Upper lobe of left lung (tissue), 6 donors: ENCODE measurements around the gene IMPA2. TPM values are rescaled to one million over a fixed set of nuclear protein-coding genes. Genes with fewer than 3 reads are reported as not detected.
A peak's percentile ranks its signal among the peaks of the same experiment; 100 is the strongest.

Experiments used
- ATAC-seq, 2 donors: fragments of 200-7000 bp; cut with Tn5 transposase; one replicate each; pipeline ENCODE4 v1.9.1; 2022; ENCODE audit warnings: mild to moderate bottlenecking in 2 of 2, moderate library complexity in 2 of 2; ENCODE audit not compliant: low FRiP score in 2 of 2
- DNase-seq, 2 donors: peaks; one replicate each; pipeline ENCODE4 v3.0.0-alpha.2; 2019 to 2020
- H3K27ac ChIP-seq, 4 donors: fragments of 200-600 bp; sonication (generic); one replicate each; pipeline ENCODE4 v1.5.1; 2016 to 2019
- H3K27me3 ChIP-seq, 4 donors: fragments of 200-600 bp; sonication (generic); one replicate each; pipeline ENCODE4 v1.5.1; 2017 to 2019
- H3K36me3 ChIP-seq, 4 donors: fragments of 200-600 bp; sonication (generic); one replicate each; pipeline ENCODE4 v1.5.1; 2016 to 2019
- H3K4me1 ChIP-seq, 4 donors: fragments of 200-600 bp; sonication (generic); one replicate each; pipeline ENCODE4 v1.5.1; 2018 to 2019
- H3K4me3 ChIP-seq, 4 donors: fragments of 200-600 bp; sonication (generic); one replicate each; pipeline ENCODE4 v1.5.1; 2017 to 2019; ENCODE audit warnings: mild to moderate bottlenecking in 2 of 4, moderate library complexity in 1 of 4
- H3K9me3 ChIP-seq, 4 donors: fragments of 200-600 bp; sonication (generic); one replicate each; pipeline ENCODE4 v1.5.1; 2018 to 2019
- EP300 ChIP-seq, 4 donors: sonication (generic); formaldehyde crosslinking; IDR thresholded peaks; one replicate each; pipeline ENCODE4 v1.5.1; 2017; ENCODE audit warnings: antibody characterized with exemption in 4 of 4, control low read depth in 2 of 4
- POLR2A ChIP-seq, 4 donors: fragments of 450-650 bp; IDR thresholded peaks; one replicate each; pipeline ENCODE4 v1.5.1; 2016 to 2017; ENCODE audit warnings: antibody characterized with exemption in 4 of 4, mild to moderate bottlenecking in 2 of 4
- POLR2AphosphoS5 ChIP-seq, 2 donors: sonication (generic); formaldehyde crosslinking; IDR thresholded peaks; one replicate each; pipeline ENCODE4 v1.5.1; 2017; ENCODE audit warnings: antibody characterized with exemption in 2 of 2
- WGBS, 2 donors: methylation state at CpG; one replicate each; pipeline ENCODE4 v1.1.5; 2017 to 2018; 5-methylcytosine and 5-hydroxymethylcytosine counted together
- total RNA-seq, 6 donors: library from RNA; depleted of rRNA in 4 of 6; stranded (reverse); fragments of >200 nt in 4 of 6; gene quantifications; one replicate each; pipeline versions ENCODE4 v1.1.0 to v1.2.1, GENCODE V29; 2016 to 2021
- TF ChIP-seq, protein P1 (sequence below), 6 experiments: fragments of 450-650 bp in 4 of 6; fragments of 200-600 bp in 2 of 6; sonication (generic) in 2 of 6; IDR thresholded peaks; one replicate each; pipeline ENCODE4 v1.5.1; 2016 to 2019; ENCODE audit warnings: antibody characterized with exemption in 6 of 6
- donor health status: DM: no; HTN: no; CAD: no; lungs with moderate emphysema.
- donor health status: DM: no; HTN: yes; CAD: no; lungs with severe emphysema.

Gene IMPA2
- total RNA-seq, 6 donors from 2014 or later, result 59.3 to 111 (median 77.6) TPM

DNA sequence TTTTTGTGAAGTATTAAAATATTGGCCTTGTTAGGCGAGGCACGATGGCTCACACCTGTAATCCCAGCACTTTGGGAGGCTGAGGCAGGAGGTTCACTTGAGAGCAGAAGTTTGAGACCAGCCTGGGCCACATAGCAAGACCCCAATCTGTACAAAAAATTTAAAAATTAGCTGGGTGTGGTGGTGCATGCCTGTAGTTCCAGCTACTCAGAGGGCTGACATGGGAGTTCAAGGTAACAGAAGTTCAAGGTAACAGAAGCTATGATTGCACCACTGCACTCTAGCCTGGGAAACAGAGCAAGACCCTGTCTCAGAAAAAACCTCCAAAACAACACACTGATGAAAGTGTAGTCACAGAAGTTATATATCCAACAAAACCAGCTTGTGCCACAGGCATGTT lies 39.8 kb downstream of the IMPA2 start:
- Histone ChIP-seq H3K4me3 (no peak overlapping the region), H3K4me1 (peaks cover 0 to 7% (median 5%) of the 10 kb centered on the region in 4 donors), H3K9me3 (no peaks in the 10 kb centered on the region), H3K27me3 (no peaks in the 10 kb centered on the region), H3K27ac (peak overlapping the region in 2 of 4 donors; percentile 6 to 16), H3K36me3 (peaks cover 0 to 32% (median 6%) of the 10 kb centered on the region in 4 donors)
- no peak for ATAC-seq
- no peak for DNase-seq
- WGBS, 2 donors, result 96 to 98% methylated on average over 2 of the region's 2 CpGs
- TF ChIP-seq, protein P1, sequence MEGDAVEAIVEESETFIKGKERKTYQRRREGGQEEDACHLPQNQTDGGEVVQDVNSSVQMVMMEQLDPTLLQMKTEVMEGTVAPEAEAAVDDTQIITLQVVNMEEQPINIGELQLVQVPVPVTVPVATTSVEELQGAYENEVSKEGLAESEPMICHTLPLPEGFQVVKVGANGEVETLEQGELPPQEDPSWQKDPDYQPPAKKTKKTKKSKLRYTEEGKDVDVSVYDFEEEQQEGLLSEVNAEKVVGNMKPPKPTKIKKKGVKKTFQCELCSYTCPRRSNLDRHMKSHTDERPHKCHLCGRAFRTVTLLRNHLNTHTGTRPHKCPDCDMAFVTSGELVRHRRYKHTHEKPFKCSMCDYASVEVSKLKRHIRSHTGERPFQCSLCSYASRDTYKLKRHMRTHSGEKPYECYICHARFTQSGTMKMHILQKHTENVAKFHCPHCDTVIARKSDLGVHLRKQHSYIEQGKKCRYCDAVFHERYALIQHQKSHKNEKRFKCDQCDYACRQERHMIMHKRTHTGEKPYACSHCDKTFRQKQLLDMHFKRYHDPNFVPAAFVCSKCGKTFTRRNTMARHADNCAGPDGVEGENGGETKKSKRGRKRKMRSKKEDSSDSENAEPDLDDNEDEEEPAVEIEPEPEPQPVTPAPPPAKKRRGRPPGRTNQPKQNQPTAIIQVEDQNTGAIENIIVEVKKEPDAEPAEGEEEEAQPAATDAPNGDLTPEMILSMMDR (IDR thresholded peaks at IDR 0.05), result no peak
- TF ChIP-seq EP300 (IDR thresholded peaks at IDR 0.05) (no peak), POLR2A (IDR thresholded peaks at IDR 0.05) (no peak)

DNA sequence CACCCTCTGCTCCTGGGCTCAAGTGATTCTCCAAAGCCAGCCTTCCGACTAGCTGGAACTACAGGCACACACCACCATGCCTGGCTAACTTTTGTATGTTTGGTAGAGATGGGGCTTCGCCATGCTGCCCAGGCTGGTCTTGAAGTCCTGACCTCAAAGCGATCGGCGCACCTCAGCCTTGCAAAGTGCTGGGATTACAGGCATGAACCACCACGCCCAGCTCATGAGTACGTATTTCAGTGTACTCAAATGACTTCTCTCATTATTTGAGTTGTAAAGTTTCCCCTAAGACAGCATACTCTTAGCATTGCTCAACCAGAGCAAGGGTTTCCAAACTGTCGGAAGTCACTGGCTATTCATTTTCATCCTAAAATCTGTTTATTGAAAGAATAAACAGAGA lies 40.3 kb downstream of the IMPA2 start:
- no peak for TF ChIP-seq POLR2A (IDR thresholded peaks at IDR 0.05)
- no peak for TF ChIP-seq EP300 (IDR thresholded peaks at IDR 0.05)
- no peak for TF ChIP-seq POLR2AphosphoS5 (IDR thresholded peaks at IDR 0.05)
- TF ChIP-seq, protein P1 (IDR thresholded peaks at IDR 0.05), result no peak
- no peak for ATAC-seq

DNA sequence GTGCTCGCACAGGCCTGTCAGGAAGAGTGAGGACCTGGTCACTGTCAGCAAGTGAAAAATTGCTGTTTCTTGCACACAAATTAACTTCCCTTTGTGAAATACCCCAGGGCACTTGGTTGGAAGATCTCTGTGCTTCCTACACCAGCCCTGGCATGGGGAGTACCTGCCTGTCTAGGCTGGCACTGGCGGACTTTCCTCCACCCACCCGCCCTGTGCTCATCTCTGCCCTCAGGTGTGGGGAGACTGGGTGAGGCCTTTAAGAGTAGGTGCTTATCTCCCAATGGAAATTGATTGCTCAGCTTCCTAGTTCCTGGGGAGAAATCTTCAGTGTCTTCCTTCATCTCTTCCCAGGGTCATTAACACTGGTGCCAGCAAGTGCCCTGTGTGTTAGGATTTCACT lies 42.1 kb downstream of the IMPA2 start:
- DNase-seq (no peak), ATAC-seq (no peak)
- WGBS, 2 donors, result 93 to 100% methylated on average over 3 of the region's 3 CpGs
- Histone ChIP-seq H3K27me3 (no peaks in the 10 kb centered on the region), H3K4me1 (peaks cover 0 to 10% (median 3%) of the 10 kb centered on the region in 4 donors), H3K4me3 (no peak overlapping the region), H3K27ac (no peak overlapping the region), H3K9me3 (no peaks in the 10 kb centered on the region), H3K36me3 (peaks cover 0 to 25% (median 5%) of the 10 kb centered on the region in 4 donors)
- no peak for TF ChIP-seq POLR2AphosphoS5 (IDR thresholded peaks at IDR 0.05)
- TF ChIP-seq EP300 (IDR thresholded peaks at IDR 0.05), result no peak
- TF ChIP-seq, protein P1 (IDR thresholded peaks at IDR 0.05), result no peak
- TF ChIP-seq POLR2A (IDR thresholded peaks at IDR 0.05), result no peak

More for the DNA sequence above, 40.3 kb downstream of the IMPA2 start:
- Histone ChIP-seq H3K9me3 (no peaks in the 10 kb centered on the region), H3K4me1 (peaks cover under 1 to 4% (median 2%) of the 10 kb centered on the region in 4 donors), H3K27ac (peak overlapping the region in 3 of 4 donors; percentile 6 to 37 (median 16)), H3K4me3 (no peak overlapping the region), H3K36me3 (peaks cover 0 to 27% (median 6%) of the 10 kb centered on the region in 4 donors), H3K27me3 (no peaks in the 10 kb centered on the region)
- DNase-seq, result peak in 1 of 2 donors; percentile 77
- WGBS, 2 donors, result 75 to 80% methylated on average over 2 to 8 of the region's 8 CpGs

DNA sequence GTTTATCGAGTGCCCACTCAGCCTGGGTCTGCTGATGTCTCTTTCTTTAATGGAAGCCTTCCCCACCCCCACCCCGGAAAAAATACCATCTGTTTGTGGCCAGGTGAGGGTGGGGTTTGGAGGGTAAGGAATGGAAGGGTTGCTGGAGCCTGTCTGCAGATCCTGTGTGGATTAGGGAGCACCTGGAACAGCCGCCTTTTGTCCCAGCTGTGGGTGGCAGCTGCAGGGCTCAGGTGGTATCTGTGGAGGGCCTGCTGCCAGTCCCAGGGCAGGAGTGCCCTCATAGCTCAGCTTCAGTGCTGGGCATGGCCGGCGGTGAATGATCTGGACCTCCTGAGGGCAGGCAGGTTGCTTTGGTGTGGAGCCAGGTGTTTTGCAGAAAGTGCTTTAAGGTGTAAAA lies 45.3 kb downstream of the IMPA2 start:
- DNase-seq (peak in 1 of 2 donors; percentile 23), ATAC-seq (no peak)
- peak overlapping the region in 3 of 4 donors; percentile 4 to 67 (median 26) for H3K27ac ChIP-seq
- H3K36me3 ChIP-seq, result peaks cover 3 to 55% (median 24%) of the 10 kb centered on the region in 4 donors
- TF ChIP-seq EP300 (IDR thresholded peaks at IDR 0.05) (no peak), POLR2AphosphoS5 (IDR thresholded peaks at IDR 0.05) (no peak), POLR2A (IDR thresholded peaks at IDR 0.05) (no peak)
- TF ChIP-seq, protein P1 (IDR thresholded peaks at IDR 0.05), result no peak
- peaks cover 0 to 6% (median 1%) of the 10 kb centered on the region in 4 donors for H3K4me1 ChIP-seq
- no peaks in the 10 kb centered on the region for H3K27me3 ChIP-seq
- WGBS, 2 donors, result 88 to 96% methylated on average over 4 to 5 of the region's 5 CpGs
- no peaks in the 10 kb centered on the region for H3K9me3 ChIP-seq
- no peak overlapping the region for H3K4me3 ChIP-seq

DNA sequence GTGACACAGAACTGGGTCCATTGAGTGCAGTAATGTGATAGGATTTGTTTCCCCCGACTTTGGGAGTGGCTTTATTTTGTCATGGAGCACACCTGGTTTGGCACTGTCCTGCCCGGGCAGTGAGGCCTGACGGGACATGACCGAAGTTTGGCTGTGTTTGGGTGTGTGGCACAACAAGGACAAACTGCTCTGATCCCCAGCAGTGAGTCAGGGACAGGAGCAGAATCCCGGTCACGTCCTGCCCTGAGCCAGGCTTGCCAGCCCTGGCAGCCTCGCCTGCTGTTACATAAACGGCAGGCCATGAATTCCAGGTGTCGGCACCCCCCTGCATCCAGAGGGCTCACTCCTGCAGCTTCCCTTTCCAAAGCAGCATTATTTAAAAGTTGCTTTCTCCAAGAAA lies 45.7 kb downstream of the IMPA2 start:
- no peaks in the 10 kb centered on the region for H3K9me3 ChIP-seq
- no peaks in the 10 kb centered on the region for H3K27me3 ChIP-seq
- TF ChIP-seq POLR2AphosphoS5 (IDR thresholded peaks at IDR 0.05) (no peak), EP300 (IDR thresholded peaks at IDR 0.05) (no peak), POLR2A (IDR thresholded peaks at IDR 0.05) (no peak)
- TF ChIP-seq, protein P1 (IDR thresholded peaks at IDR 0.05), result no peak
- 63 to 65% methylated on average over 9 of the region's 9 CpGs for WGBS, 2 donors
- H3K4me3 ChIP-seq, result no peak overlapping the region
- ATAC-seq (peak in 1 of 2 donors; percentile 60), DNase-seq (peak in 1 of 2 donors; percentile 60)
- peaks cover 3 to 55% (median 24%) of the 10 kb centered on the region in 4 donors for H3K36me3 ChIP-seq
- H3K27ac ChIP-seq, result peak overlapping the region in 3 of 4 donors; percentile 4 to 67 (median 26)
- H3K4me1 ChIP-seq, result peaks cover 0 to 6% (median 1%) of the 10 kb centered on the region in 4 donors
